ENCODE measurements around the gene XKR7. TPM values are rescaled to one million over a fixed set of nuclear protein-coding genes. Genes with fewer than 3 reads are reported as not detected.

Gene XKR7
- total RNA-seq, 1 donor from 2014 or later, result not detected

- DNase-seq (ENCODE audit: extremely low read depth, low read depth, low spot score), result no peak
Measured at GRCh38 chr20:31943052-31943471, 24.9 kb upstream of the XKR7 start.

GRCh38 chr20:31945319-31945718, 22.6 kb upstream of the XKR7 start:
- DNase-seq (ENCODE audit: extremely low read depth, low read depth, low spot score), result no peak

DNA sequence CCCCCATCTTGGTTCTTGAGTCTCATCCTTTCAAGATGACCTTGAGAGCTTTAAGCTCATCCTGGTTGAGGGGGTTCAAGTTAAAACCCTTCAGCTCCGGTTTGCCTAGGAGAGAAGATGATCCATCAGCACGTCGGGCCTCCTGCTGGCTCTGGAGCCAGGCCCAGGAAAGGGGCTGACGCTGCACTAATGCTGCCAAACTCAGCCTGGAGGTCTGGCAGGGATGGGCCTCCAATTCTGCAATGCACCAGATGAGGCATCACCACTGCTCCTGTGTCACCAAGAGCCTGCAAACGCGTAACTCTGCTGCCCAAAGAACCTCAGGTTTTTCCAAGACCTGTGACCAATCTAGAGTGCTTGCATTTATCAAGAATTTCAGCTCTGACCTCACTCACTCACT, 22.2 kb upstream of the XKR7 start:
- no peak for DNase-seq (ENCODE audit: extremely low read depth, low read depth, low spot score)

DNA sequence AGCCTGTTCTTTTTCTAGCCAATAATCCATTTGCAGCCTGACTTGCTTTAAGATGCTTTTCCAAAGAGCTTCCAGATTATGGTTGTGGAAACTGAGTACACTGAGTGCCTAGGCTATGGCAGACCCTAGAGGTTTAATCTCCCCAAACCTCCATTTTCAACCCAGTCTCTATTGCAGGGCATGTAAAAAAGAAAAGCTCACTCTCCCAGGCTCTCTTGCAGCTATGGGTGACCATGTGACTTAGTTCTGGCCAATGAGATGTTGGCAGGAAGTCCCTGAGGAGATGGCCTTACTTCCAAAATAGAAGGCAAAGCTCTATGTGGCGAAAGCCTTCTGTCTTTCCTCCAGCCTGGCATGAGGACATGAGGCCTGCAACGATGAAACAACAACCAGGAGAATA, 19.9 kb upstream of the XKR7 start:
- no peak for DNase-seq (ENCODE audit: extremely low read depth, low read depth, low spot score)

GRCh38 chr20:31949877-31950646, 17.9 kb upstream of the XKR7 start:
- DNase-seq (ENCODE audit: extremely low read depth, low read depth, low spot score), result no peak

DNA sequence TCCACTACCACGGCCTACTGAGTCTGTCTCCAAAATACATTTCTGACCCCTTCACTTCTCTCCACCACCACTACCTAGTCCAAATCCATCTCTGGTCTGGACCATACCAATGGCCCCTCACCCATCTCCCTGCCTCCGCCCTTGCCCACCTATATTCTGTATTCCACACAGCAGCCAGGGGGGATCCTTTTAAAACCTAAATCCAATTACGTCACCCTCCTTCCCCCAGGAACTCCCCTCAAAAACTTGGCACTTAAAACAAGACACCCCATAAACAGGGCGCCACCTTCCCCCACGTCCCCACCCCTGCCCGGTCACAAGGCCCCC, 16.8 kb upstream of the XKR7 start:
- no peak for DNase-seq (ENCODE audit: extremely low read depth, low read depth, low spot score)

- DNase-seq (ENCODE audit: extremely low read depth, low read depth, low spot score), result peak; percentile 66
Measured at GRCh38 chr20:31951530-31952453, 16.2 kb upstream of the XKR7 start, which contains the start of gene PDRG1. TSS of gene PDRG1 (minus strand) at chr20:31952046. CDS start at chr20:31951961, 85 bp downstream.

- no peak for DNase-seq (ENCODE audit: extremely low read depth, low read depth, low spot score)
Measured at GRCh38 chr20:31953556-31954148, 14.3 kb upstream of the XKR7 start.

DNA sequence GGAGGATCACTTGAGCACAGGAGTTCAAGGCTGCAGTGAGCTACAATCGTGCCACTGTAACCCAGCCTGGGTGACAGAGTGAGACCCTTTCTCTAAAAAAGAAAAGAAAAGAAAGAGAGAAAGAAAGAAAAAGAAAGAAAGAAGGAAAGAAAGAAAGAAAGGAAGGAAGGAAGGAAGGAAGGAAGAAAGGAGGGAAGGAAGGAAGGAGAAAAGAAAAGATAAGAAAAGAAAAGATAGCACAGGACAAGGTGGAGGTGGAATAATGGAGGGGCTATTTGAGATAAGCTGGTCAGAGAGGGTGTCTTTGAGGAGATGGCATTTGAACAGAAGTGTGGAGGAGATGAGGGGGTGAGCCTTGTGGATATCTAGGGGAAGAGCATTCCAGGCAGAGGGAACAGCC, 13.5 kb upstream of the XKR7 start:
- no peak for DNase-seq (ENCODE audit: extremely low read depth, low read depth, low spot score)

GRCh38 chr20:31956556-31957526, 11.1 kb upstream of the XKR7 start:
- DNase-seq (ENCODE audit: extremely low read depth, low read depth, low spot score), result no peak

GRCh38 chr20:31962761-31963160, 5.2 kb upstream of the XKR7 start:
- DNase-seq (ENCODE audit: extremely low read depth, low read depth, low spot score), result no peak

DNA sequence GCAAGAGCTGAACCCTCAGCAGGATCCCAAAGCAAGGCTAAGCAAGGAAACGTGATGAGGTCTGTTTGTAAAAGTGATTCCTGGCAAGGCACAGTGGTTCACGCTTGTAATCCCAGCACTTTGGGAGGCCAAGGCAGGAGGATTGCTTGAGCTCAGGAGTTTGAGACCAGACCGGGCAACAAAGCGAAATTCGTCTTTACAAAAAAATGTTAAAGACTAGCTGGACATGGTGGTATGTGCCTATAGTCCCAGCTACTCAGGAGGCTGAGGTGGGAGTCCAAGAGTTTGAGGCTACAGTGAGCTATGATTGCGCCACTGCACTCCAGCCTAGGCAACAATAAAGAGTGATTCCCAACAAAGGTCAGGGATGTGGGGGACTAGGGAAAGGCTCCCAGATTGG, 4.1 kb upstream of the XKR7 start:
- no peak for DNase-seq (ENCODE audit: extremely low read depth, low read depth, low spot score)

DNA sequence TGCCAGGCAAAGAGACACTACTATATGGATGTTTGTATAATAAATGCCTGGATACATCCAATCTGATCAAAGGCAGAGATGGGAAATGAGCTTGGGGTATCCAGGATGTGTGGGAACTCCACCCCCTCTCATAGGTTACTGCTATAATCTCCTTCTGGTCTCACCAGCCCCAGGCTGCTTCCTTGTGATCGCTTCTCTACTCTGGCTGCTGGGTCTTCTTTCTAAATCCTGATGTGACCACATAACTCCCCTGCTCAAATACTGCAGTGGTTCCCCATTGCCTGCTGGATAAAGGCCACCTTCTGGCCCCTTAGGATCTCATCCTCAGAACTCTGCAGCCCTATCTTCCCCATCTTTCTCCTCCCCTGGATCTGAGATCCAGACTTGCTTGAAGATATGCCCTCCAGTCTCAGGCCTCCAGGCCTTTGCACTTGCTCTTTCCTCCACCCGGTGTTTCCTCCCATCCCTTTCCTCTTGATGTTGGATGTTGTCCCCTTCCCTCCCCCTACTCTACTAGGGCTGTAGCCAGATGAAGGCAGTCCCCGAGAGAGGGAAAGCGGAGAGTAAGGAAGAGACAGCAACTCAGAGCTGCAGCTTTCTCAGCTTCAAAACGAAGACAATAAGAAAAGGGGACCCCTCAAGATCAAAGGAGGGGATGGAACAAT, 828 bp upstream of the XKR7 start:
- no peak for DNase-seq (ENCODE audit: extremely low read depth, low read depth, low spot score)

GRCh38 chr20:31968291-31969126, 558 bp downstream of the XKR7 start:
- DNase-seq (ENCODE audit: extremely low read depth, low read depth, low spot score), result no peak

DNA sequence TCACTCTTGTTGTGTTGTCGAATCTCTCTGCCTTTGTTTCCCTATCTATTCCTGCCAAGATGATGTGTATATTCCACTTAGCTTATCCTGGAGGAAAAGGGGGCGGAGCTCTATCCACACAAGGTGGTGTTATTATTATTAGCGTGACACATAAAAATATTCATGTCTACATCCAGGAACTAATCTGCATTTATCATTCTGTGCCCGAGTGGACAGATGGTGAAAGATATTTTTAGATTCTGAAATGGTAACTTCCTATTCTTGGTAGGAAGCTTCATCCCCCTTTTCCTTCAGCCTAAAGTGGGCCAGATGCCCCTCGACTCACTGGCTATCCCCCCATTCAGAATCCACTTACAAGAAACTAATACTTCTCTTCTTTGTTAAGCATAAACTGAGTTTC, 2.0 kb downstream of the XKR7 start:
- no peak for DNase-seq (ENCODE audit: extremely low read depth, low read depth, low spot score)

DNA sequence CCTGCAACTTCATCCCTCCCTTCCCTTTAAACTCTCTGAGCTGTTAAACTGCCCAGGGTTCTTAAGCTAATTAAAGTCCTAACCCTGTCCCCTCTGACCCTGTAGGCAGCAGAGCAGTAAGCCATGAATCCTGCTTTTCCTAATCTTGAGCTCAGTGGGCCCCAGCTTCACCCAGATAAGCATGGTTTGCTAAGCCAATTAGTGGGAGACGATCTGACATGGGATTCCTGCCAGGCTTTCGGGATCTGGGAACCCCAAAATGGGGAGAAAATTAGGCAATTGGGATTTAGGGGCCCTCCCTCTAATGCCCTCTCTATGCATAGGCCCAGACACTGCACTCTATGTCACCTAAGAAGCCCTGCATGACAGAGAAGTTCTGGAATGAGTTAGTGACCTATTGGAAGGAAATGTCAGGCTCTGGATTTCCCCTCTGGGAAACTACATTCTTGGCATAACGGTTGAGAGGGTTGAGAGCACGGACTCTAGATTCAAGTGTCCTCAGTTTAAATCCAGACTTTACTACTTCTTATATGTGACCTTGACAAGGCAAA, 4.6 kb downstream of the XKR7 start:
- DNase-seq (ENCODE audit: extremely low read depth, low read depth, low spot score), result no peak

DNA sequence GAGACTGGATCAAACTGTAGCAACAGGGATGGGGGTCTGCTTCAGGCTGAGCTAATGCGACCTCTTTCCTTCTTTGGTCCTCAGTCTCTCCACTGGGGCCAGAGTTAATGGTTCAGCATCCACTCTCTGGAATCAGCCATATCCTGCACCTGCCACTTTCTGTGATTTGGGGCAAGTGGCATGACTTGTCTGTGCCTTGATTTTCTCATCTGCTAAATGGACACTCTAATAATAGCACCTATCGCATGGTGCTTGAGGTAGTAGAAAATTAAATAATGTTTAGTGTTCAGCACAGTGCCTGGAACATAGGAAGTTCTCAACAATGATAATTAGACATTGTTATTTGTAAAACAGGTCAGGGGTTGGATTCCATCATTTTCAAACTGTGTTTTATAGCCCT, 6.3 kb downstream of the XKR7 start:
- DNase-seq (ENCODE audit: extremely low read depth, low read depth, low spot score), result no peak

DNA sequence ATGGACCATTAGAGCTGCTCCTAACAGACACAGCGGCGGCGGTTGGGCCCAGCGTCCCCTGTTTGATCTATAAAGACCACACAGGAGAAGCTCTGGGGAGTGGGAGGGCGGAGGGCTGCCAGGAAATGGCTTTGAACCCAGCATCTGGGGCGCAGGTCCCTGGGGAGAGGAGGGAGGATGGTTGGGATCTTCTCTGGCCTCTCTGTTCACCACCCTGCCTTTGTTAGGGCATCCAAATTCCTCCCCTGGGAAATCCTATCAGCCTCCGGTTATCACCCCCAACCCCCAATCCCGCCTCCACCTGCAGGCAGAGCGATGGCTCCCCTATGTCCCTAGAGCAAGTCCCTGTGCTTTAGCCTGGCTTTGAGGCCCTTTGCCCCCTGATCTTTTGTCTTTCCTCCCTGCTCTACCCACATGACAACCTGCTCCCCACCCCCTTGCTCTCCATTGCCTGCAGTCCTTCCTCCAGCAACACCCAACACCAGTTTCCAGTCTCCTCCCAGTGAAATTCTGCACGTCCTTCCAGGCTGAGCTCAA, 7.1 kb downstream of the XKR7 start:
- no peak for DNase-seq (ENCODE audit: extremely low read depth, low read depth, low spot score)
